GM23338 (cell line): Measurements from ENCODE around the gene KRT16. TPM values are rescaled to one million over a fixed set of nuclear protein-coding genes. Genes with fewer than 3 reads are reported as not detected.

Experiments used
- ATAC-seq: fragments of 200-7000 bp; cut with Tn5 transposase; 3 replicates; pipeline ENCODE4 v1.9.1; 2020
- DNase-seq: peaks from one replicate; pipeline ENCODE4 v3.0.0-alpha.2; 2015; ENCODE audit warnings: low spot score
- H2AFZ ChIP-seq: fragments of 200-600 bp; sonication (generic); 2 replicates; pipeline ENCODE4 v1.8.0; 2016; ENCODE audit warnings: antibody characterized with exemption, mild to moderate bottlenecking, moderate library complexity
- H3F3A ChIP-seq: fragments of 200-600 bp; sonication (generic); replicated peaks from 2 replicates; pipeline ENCODE4 v1.8.0; 2017; ENCODE audit warnings: antibody characterized with exemption, mixed run types, low read depth
- H3K27ac ChIP-seq: fragments of 200-600 bp; sonication (generic); 2 replicates; pipeline ENCODE4 v1.6.1; 2016; ENCODE audit warnings: low read depth
- H3K27me3 ChIP-seq: fragments of 200-600 bp; sonication (generic); 2 replicates; pipeline ENCODE4 v1.8.0; 2016; ENCODE audit warnings: mild to moderate bottlenecking, mixed run types, moderate library complexity; ENCODE audit not compliant: insufficient read depth
- H3K36me3 ChIP-seq: fragments of 200-600 bp; sonication (generic); 2 replicates; pipeline ENCODE4 v1.8.0; 2016; ENCODE audit warnings: mild to moderate bottlenecking; ENCODE audit not compliant: insufficient read depth
- H3K4me1 ChIP-seq: fragments of 200-600 bp; sonication (generic); 2 replicates; pipeline ENCODE4 v1.8.0; 2016; ENCODE audit warnings: mild to moderate bottlenecking, moderate library complexity; ENCODE audit not compliant: insufficient read depth
- H3K4me2 ChIP-seq: fragments of 200-600 bp; sonication (generic); 2 replicates; pipeline ENCODE4 v1.7.1; 2017; ENCODE audit warnings: mixed run types
- H3K4me3 ChIP-seq: fragments of 200-600 bp; sonication (generic); 2 replicates; pipeline ENCODE4 v1.6.1; 2016; ENCODE audit warnings: mixed run types
- H3K79me2 ChIP-seq: fragments of 200-600 bp; sonication (generic); replicated peaks from 2 replicates; pipeline ENCODE4 v1.8.0; 2017; ENCODE audit warnings: mild to moderate bottlenecking; ENCODE audit not compliant: insufficient read depth
- H3K9me2 ChIP-seq: fragments of 200-600 bp; sonication (generic); 2 replicates; pipeline ENCODE4 v1.8.0; 2017; ENCODE audit not compliant: insufficient read depth
- H4K20me1 ChIP-seq: fragments of 200-600 bp; sonication (generic); replicated peaks from 2 replicates; pipeline ENCODE4 v1.8.0; 2017; ENCODE audit warnings: mild to moderate bottlenecking; ENCODE audit not compliant: insufficient read depth
- H3K27ac Mint-ChIP-seq: 2 replicates; pipeline ENCODE4 v1.8.0; 2020; ENCODE audit warnings: inconsistent platforms, mild to moderate bottlenecking, moderate library complexity, mixed read lengths
- H3K27me3 Mint-ChIP-seq: 3 replicates; pipeline ENCODE4 v1.8.0; 2022; ENCODE audit warnings: low read depth, mild to moderate bottlenecking, moderate library complexity, mixed read lengths, inconsistent platforms; ENCODE audit not compliant: insufficient read depth, poor library complexity
- H3K36me3 Mint-ChIP-seq: 3 replicates; pipeline ENCODE4 v1.8.0; 2021; ENCODE audit warnings: low read depth, mild to moderate bottlenecking, inconsistent platforms, moderate library complexity, mixed read lengths
- H3K4me1 Mint-ChIP-seq: 3 replicates; pipeline ENCODE4 v1.8.0; 2020; ENCODE audit warnings: mild to moderate bottlenecking, inconsistent platforms, mixed read lengths
- H3K4me3 Mint-ChIP-seq: 3 replicates; pipeline ENCODE4 v1.8.0; 2021; ENCODE audit warnings: moderate library complexity, mild to moderate bottlenecking, inconsistent platforms, mixed read lengths
- H3K9me3 Mint-ChIP-seq: 3 replicates; pipeline ENCODE4 v1.8.0; 2020; ENCODE audit warnings: moderate library complexity, mild to moderate bottlenecking, inconsistent platforms, mixed read lengths
- CREB1 ChIP-seq: fragments of 250-450 bp; sonication (Bioruptor Pico); IDR thresholded peaks from 2 replicates; pipeline ENCODE4 v1.5.0; 2020; ENCODE audit warnings: low read depth, mild to moderate bottlenecking, moderate library complexity
- EZH2 ChIP-seq: fragments of 200-600 bp; sonication (generic); IDR thresholded peaks from one replicate; pipeline ENCODE4 v1.8.0; 2017; ENCODE audit warnings: antibody characterized with exemption, mild to moderate bottlenecking, low read depth; ENCODE audit not compliant: unreplicated experiment
- EZH2phosphoT487 ChIP-seq: fragments of 200-600 bp; sonication (generic); IDR thresholded peaks from one replicate; pipeline ENCODE4 v1.8.1; 2018; ENCODE audit warnings: antibody characterized with exemption; ENCODE audit not compliant: unreplicated experiment
- JUNB ChIP-seq: IDR thresholded peaks from one replicate; pipeline ENCODE4 v1.6.1; 2016; ENCODE audit warnings: antibody characterized with exemption; ENCODE audit not compliant: unreplicated experiment
- NANOG ChIP-seq: IDR thresholded peaks from 2 replicates; pipeline ENCODE4 v1.6.1; 2016; ENCODE audit warnings: antibody characterized with exemption, borderline replicate concordance
- POLR2AphosphoS5 ChIP-seq: IDR thresholded peaks from 2 replicates; pipeline ENCODE4 v1.6.1; 2016; ENCODE audit warnings: antibody characterized with exemption, low read depth
- REST ChIP-seq: IDR thresholded peaks from one replicate; pipeline ENCODE4 v1.6.1; 2018; ENCODE audit warnings: antibody characterized with exemption; ENCODE audit not compliant: unreplicated experiment
- STAT1 ChIP-seq: IDR thresholded peaks from one replicate; pipeline ENCODE4 v1.6.1; 2016; ENCODE audit warnings: antibody characterized with exemption; ENCODE audit not compliant: unreplicated experiment
- ZNF114 ChIP-seq: fragments of 250-450 bp; sonication (Bioruptor Pico); IDR thresholded peaks from 2 replicates; pipeline ENCODE4 v1.5.0; 2020; ENCODE audit warnings: mild to moderate bottlenecking, moderate library complexity
- ZNF462 ChIP-seq: fragments of 250-450 bp; sonication (Bioruptor Pico); IDR thresholded peaks from 2 replicates; pipeline ENCODE4 v1.5.0; 2020; ENCODE audit warnings: mild to moderate bottlenecking, moderate library complexity
- polyA plus RNA-seq: library from polyadenylated mRNA; unstranded; fragments of >200 nt; fragmentation: Nextera tagmentation; extraction: Ambion mirVana; gene quantifications from 2 replicates; pipeline ENCODE4 v1.2.1, GENCODE V29; 2016
- total RNA-seq: library from RNA; depleted of rRNA; stranded (reverse); fragments of >200 nt; shearing (Covaris generic); gene quantifications from 2 replicates; pipeline ENCODE4 v1.2.3, GENCODE V29; 2014

The KRT16 gene
- total and polyA plus RNA-seq, 2 experiments from 2014 or later = not detected

- no peak for TF ChIP-seq STAT1
- TF ChIP-seq JUNB = no peak
- no peak for TF ChIP-seq EZH2phosphoT487
- no peak for TF ChIP-seq POLR2AphosphoS5
- TF ChIP-seq ZNF114 = no peak
- TF ChIP-seq REST = no peak
- no peak for TF ChIP-seq EZH2
- no peak for TF ChIP-seq NANOG
Observed at GRCh38 chr17:41602524-41602923, 10.0 kb downstream of the KRT16 start (continued).

- ATAC-seq = no peak
- no peaks in the 10 kb centered on the region for H3K36me3 Mint-ChIP-seq
- Histone ChIP-seq H3K9me2 (no peaks in the 10 kb centered on the region), H3K79me2 (no peaks in the 10 kb centered on the region), H3K27ac (no peak overlapping the region), H3K4me2 (no peak overlapping the region), H3K27me3 (no peaks in the 10 kb centered on the region), H3K4me3 (no peak overlapping the region), H2AFZ (no peak overlapping the region), H3K4me1 (no peaks in the 10 kb centered on the region), H3K36me3 (no peaks in the 10 kb centered on the region), H3F3A (no peaks in the 10 kb centered on the region), H4K20me1 (no peaks in the 10 kb centered on the region)
- DNase-seq = no peak
- no peaks in the 10 kb centered on the region for H3K4me1 Mint-ChIP-seq
- no peak overlapping the region for H3K27ac Mint-ChIP-seq
- peaks cover 7% of the 10 kb centered on the region for H3K27me3 Mint-ChIP-seq
- H3K9me3 Mint-ChIP-seq = peaks cover 2% of the 10 kb centered on the region; the same call in 2 of the 3 replicates
- TF ChIP-seq POLR2AphosphoS5 (no peak), NANOG (no peak), ZNF462 (CRISPR knock-in tag) (no peak), CREB1 (no peak)
- no peak overlapping the region for H3K4me3 Mint-ChIP-seq
Observed at GRCh38 chr17:41600318-41600717, 12.2 kb downstream of the KRT16 start.
